PFSK-1 (cell line): ENCODE data around the gene CEMIP.

Source experiments
- POLR2AphosphoS5 ChIP-seq: IDR thresholded peaks from 2 replicates; pipeline ENCODE4 v1.6.1; 2012; ENCODE audit warnings: low read depth, mild to moderate bottlenecking, control low read depth, low read length, moderate library complexity
- REST ChIP-seq, 2 experiments: IDR thresholded peaks; 2 replicates each; pipeline versions ENCODE4 v1.6.1 to v1.8.0; 2011 to 2012; ENCODE audit warnings: low read depth in 2 of 2, low read length in 2 of 2, control low read depth in 1 of 2, inconsistent platforms in 1 of 2, mild to moderate bottlenecking in 1 of 2, moderate library complexity in 1 of 2; ENCODE audit not compliant: insufficient read depth in 1 of 2
- SIN3A ChIP-seq: IDR thresholded peaks from 2 replicates; pipeline ENCODE4 v1.6.1; 2012; ENCODE audit warnings: mild to moderate bottlenecking, low read length, moderate library complexity, borderline replicate concordance; ENCODE audit not compliant: insufficient read depth
- TAF1 ChIP-seq: IDR thresholded peaks from 2 replicates; pipeline ENCODE4 v1.6.1; 2012; ENCODE audit warnings: low read length, control low read depth, borderline replicate concordance; ENCODE audit not compliant: insufficient read depth

DNA sequence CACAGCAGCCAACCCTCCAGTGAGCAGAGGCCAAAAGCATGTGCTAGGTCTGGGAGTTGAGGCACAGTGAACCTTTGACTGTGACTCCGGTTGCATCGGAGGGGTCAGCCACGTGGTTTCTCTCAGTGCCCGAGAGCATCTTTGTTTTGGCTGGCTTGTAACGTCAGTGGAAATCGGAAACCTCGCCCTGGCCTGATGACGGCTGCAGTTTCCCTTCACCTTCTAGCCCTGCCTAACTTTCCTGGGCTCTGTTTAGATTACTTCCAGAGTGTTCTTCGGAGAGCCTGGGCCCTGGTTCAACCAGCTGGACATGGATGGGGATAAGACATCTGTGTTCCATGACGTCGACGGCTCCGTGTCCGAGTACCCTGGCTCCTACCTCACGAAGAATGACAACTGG lies 153.8 kb downstream of the CEMIP start:
- TF ChIP-seq POLR2AphosphoS5 = no peak
- TF ChIP-seq REST (IDR thresholded peaks at IDR 0.05; ENCODE audit: insufficient read depth in 1 of 2, low read depth in 2 of 2, low read length in 2 of 2) = no peak
- no peak for TF ChIP-seq TAF1
- no peak for TF ChIP-seq SIN3A
